Astrocyte (in vitro differentiated cells and primary cell): ENCODE measurements around the gene GPR33.

Experiments
- CTCF ChIP-seq: IDR thresholded peaks from 2 replicates; pipeline ENCODE4 v1.5.1; 2011; ENCODE audit warnings: low read depth, mild to moderate bottlenecking, inconsistent platforms, low read length, moderate library complexity; ENCODE audit not compliant: insufficient read depth
- EZH2 ChIP-seq: IDR thresholded peaks from 2 replicates; pipeline ENCODE4 v1.6.1; 2012; ENCODE audit warnings: mild to moderate bottlenecking, low read length, inconsistent platforms; ENCODE audit not compliant: insufficient read depth

- TF ChIP-seq CTCF (no peak), EZH2 (no peak)
These were observed 1.9 kb upstream of the GPR33 start for GRCh38 chr14:31489691-31490090.
